ENCODE measurements around the gene SBNO1. TPM values are rescaled to one million over a fixed set of nuclear protein-coding genes. Genes with fewer than 3 reads are reported as not detected.
"Not testable (repeated sequence)": the region's sequence is repeated elsewhere in the genome, so short reads cannot be mapped to it uniquely, and the experiment has no call there.

SBNO1 gene
- total and polyA plus RNA-seq, 2 donors (not counting 3 experiments of a cell fraction or from before 2014, with no cell fraction given): 4.8 to 34.2 TPM

DNA sequence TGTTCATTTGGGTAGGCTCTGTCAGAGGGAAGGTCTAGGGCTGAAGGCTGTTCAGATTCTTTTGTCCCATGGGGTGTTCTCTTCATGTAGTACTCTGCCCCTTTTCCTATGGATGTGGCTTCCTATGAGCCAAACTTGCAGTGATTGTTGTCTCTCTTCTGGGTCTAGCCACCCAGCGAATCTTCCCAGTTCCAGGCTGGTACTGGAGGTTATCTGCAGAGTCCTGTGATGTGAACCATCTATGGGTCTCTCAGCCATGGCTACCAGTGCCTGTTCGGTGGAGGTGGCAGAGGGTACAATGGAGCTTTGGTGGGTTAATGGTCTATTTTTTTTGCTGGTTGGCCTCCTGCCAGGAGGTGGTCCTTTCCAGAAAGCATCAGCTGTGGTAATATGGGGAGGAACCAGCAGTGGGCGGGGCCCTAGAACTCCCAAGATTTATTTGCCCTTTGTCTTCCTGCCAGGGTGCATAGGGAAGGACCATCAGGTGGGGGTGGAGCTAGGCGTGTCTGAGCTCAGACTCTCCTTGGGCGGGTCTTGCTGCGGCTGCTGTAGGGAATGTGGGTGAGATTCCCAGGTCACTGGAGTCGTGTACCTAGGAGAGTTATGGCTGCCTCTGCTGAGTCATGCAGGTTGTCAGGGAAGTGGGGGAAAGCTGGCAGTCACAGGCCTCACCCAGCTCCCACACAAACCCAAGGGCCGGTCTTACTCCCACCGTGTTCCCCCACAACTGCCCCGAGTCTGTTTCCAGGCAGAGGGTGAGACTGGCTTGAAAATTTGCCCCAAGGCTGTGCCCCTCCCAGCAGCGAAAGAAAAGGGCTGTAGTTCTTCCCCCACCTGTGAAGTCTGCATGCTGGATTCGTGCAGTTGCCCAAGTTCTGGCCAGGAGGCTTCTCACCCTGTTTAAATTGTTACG, 113.9 kb downstream of the SBNO1 start:
- FAIRE-seq (no peak), DNase-seq (ENCODE audit: low read depth, low spot score) (no peak)
- no peaks in the 10 kb centered on the region for H3K27me3 ChIP-seq (ENCODE audit: control insufficient read depth in 2 of 2, insufficient read depth in 2 of 2, low read length in 2 of 2)
- no peaks in the 10 kb centered on the region for H3K4me1 ChIP-seq (ENCODE audit: control insufficient read depth, extremely low read depth, insufficient read depth, low read length)
- no peak overlapping the region for H3K27ac ChIP-seq (ENCODE audit: insufficient read depth, low read depth, low read length)
- intact Hi-C loops (cut with micrococcal nuclease) (no loop called here), dilution Hi-C loops (cut with MboI; ENCODE audit: extremely low pct_ligation_motif_present, low sequenced_read_pairs) (no loop called here)
- BruUV-seq (replicated peaks): TSS peak; percentile 7
- no peak overlapping the region for H3K4me3 ChIP-seq (replicated peaks in 1 of 3; ENCODE audit: insufficient read depth in 1 of 3, low read depth in 1 of 3, low read length in 3 of 3)
- no peaks in the 10 kb centered on the region for H4K20me1 ChIP-seq (replicated peaks; ENCODE audit: control insufficient read depth, extremely low read depth, insufficient read depth, low read length)
- no peaks in the 10 kb centered on the region for H3K9me3 ChIP-seq (replicated peaks; ENCODE audit: control insufficient read depth, insufficient read depth, low read length)
- H2AFZ ChIP-seq (ENCODE audit: low read depth, low read length): no peak overlapping the region
- CTCF ChIA-PET: interaction anchor here (1.5 to 2.6 kb wide), 2 partner anchors 13 to 207 kb away, joined by 3 to 15 read pairs; no protein-coding TSS in a partner anchor
- H3K9ac ChIP-seq (replicated peaks; ENCODE audit: extremely low read depth, insufficient read depth, low read length): no peak overlapping the region
- POLR2A ChIA-PET: no interaction called here
- no peaks in the 10 kb centered on the region for H3K9me1 ChIP-seq (replicated peaks; ENCODE audit: control insufficient read depth, extremely low read depth, insufficient read depth, low read length)
- peaks cover 40% of the 10 kb centered on the region for H3K79me2 ChIP-seq (ENCODE audit: control insufficient read depth, insufficient read depth, low read length)
- H3K36me3 ChIP-seq (ENCODE audit: control insufficient read depth in 2 of 2, extremely low read depth in 1 of 2, insufficient read depth in 2 of 2, low read length in 2 of 2): peaks cover 8 to 11% of the 10 kb centered on the region in 2 experiments
- no peak overlapping the region for H3K4me2 ChIP-seq (ENCODE audit: insufficient read depth, low read length)
- TF ChIP-seq POLR2A (IDR thresholded peaks at IDR 0.05; ENCODE audit: low read depth, low read length) (no peak), GATA2 (IDR thresholded peaks at IDR 0.05; ENCODE audit: insufficient read depth, insufficient read length, low read depth, low read length) (no peak), FOS (IDR thresholded peaks at IDR 0.05; ENCODE audit: borderline replicate concordance, insufficient read depth, low read length) (no peak), EZH2 (IDR thresholded peaks at IDR 0.05; ENCODE audit: borderline replicate concordance, low read depth, low read length, severe bottlenecking) (no peak), MYC (IDR thresholded peaks at IDR 0.05; ENCODE audit: low read depth, low read length) (no peak), POLR2AphosphoS5 (IDR thresholded peaks at IDR 0.05; ENCODE audit: insufficient read depth, low read depth, low read length) (no peak), MAX (IDR thresholded peaks at IDR 0.05; ENCODE audit: insufficient read depth, insufficient read length) (no peak), JUN (IDR thresholded peaks at IDR 0.05; ENCODE audit: borderline replicate concordance, insufficient read depth, insufficient read length, low read depth) (no peak)
- TF ChIP-seq, protein P1, sequence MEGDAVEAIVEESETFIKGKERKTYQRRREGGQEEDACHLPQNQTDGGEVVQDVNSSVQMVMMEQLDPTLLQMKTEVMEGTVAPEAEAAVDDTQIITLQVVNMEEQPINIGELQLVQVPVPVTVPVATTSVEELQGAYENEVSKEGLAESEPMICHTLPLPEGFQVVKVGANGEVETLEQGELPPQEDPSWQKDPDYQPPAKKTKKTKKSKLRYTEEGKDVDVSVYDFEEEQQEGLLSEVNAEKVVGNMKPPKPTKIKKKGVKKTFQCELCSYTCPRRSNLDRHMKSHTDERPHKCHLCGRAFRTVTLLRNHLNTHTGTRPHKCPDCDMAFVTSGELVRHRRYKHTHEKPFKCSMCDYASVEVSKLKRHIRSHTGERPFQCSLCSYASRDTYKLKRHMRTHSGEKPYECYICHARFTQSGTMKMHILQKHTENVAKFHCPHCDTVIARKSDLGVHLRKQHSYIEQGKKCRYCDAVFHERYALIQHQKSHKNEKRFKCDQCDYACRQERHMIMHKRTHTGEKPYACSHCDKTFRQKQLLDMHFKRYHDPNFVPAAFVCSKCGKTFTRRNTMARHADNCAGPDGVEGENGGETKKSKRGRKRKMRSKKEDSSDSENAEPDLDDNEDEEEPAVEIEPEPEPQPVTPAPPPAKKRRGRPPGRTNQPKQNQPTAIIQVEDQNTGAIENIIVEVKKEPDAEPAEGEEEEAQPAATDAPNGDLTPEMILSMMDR (IDR thresholded peaks at IDR 0.05; ENCODE audit: extremely low read depth in 1 of 2, insufficient read depth in 1 of 2, low read depth in 1 of 2, low read length in 2 of 2): no peak

DNA sequence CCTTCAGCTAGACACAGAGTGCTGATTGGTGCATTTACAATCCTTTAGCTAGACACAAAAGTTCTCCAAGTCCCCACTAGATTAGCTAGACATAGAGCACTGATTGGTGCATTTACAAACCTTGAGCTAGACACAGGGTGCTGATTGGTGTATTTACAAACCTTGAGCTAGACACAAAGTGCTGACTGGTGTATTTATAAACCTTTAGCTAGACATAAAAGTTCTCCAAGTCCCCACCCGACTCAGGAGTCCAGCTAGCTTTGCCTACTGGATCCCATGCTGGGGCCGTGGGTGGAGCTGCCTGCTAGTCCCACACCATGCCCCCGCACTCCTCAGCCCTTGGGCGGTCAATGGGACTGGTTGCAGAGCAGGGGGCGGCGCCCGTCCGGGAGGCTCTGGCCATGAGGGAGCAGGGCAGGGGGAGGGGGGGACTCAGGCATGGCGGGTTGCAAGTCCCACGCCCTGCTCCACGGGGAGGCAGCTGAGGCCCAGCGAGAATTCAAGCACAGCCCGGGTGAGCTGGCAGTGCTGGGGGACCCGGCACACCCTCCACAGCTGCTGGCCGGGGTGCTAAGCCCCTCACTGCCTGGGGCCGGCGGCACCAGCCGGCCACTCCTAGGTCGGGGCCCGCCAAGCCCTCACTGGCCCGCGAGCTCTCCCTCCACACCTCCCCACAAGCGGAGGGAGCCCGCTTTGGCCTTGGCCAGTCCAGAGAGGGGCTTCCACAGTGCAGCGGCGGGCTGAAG, 115.5 kb downstream of the SBNO1 start:
- intact Hi-C loops (cut with micrococcal nuclease); H3K36me3 ChIP-seq (ENCODE audit: control insufficient read depth in 2 of 2, extremely low read depth in 1 of 2, insufficient read depth in 2 of 2, low read length in 2 of 2); H3K27me3 ChIP-seq (ENCODE audit: control insufficient read depth in 2 of 2, insufficient read depth in 2 of 2, low read length in 2 of 2); dilution Hi-C loops (cut with MboI; ENCODE audit: extremely low pct_ligation_motif_present, low sequenced_read_pairs); H3K9me3 ChIP-seq (replicated peaks; ENCODE audit: control insufficient read depth, insufficient read depth, low read length); H3K4me1 ChIP-seq (ENCODE audit: control insufficient read depth, extremely low read depth, insufficient read depth, low read length); H3K4me3 ChIP-seq (replicated peaks in 1 of 3; ENCODE audit: insufficient read depth in 1 of 3, low read depth in 1 of 3, low read length in 3 of 3); H2AFZ ChIP-seq (ENCODE audit: low read depth, low read length); H3K27ac ChIP-seq (ENCODE audit: insufficient read depth, low read depth, low read length); BruUV-seq (replicated peaks); H3K9me1 ChIP-seq (replicated peaks; ENCODE audit: control insufficient read depth, extremely low read depth, insufficient read depth, low read length); H3K9ac ChIP-seq (replicated peaks; ENCODE audit: extremely low read depth, insufficient read depth, low read length); FAIRE-seq; DNase-seq (ENCODE audit: low read depth, low spot score); H4K20me1 ChIP-seq (replicated peaks; ENCODE audit: control insufficient read depth, extremely low read depth, insufficient read depth, low read length); H3K4me2 ChIP-seq (ENCODE audit: insufficient read depth, low read length): not testable (repeated sequence)
- ChIA-PET CTCF (interaction anchor here (2.0 kb wide), 1 partner anchor 11 kb away, joined by 9 read pairs; no protein-coding TSS in a partner anchor), POLR2A (interaction anchor here (0.6 kb wide), 1 partner anchor 8 kb away, joined by 8 read pairs; no protein-coding TSS in a partner anchor)
- H3K79me2 ChIP-seq (ENCODE audit: control insufficient read depth, insufficient read depth, low read length): peaks cover 42% of the 10 kb centered on the region
